Gastroesophageal sphincter (tissue), 3 donors: ENCODE data around the gene TRIO.

ENCODE experiments used
- POLR2A ChIP-seq, 2 donors: fragments of 450-650 bp; IDR thresholded peaks; one replicate each; pipeline ENCODE4 v1.6.1; 2017; ENCODE audit warnings: antibody characterized with exemption in 2 of 2, mild to moderate bottlenecking in 2 of 2, moderate library complexity in 1 of 2
- TF ChIP-seq, protein P1 (sequence below), 4 experiments: fragments of 200-600 bp in 2 of 4; fragments of 450-650 bp in 2 of 4; sonication (generic) in 1 of 4; IDR thresholded peaks; one replicate each; pipeline ENCODE4 v1.5.1; 2017 to 2019; ENCODE audit warnings: antibody characterized with exemption in 4 of 4, mild to moderate bottlenecking in 2 of 4, moderate library complexity in 2 of 4

DNA sequence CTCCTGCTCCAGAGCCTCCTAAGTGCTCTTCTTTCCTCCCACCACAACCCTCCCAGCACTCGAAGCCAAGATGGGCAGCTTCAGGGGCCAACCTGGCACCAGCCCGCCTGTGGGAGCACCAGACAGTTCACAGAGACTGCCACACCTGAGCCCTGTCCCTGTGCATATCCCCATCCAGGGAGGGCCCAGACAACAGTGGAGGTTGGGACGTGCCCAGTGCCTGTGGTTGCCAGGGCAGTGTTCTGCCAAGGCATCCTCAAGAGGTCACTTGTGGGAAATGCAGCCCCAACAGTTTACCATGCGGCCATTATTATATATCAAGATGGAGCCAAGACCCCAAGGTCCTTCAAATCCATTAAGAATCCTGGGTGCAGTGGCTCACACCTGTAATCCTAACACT lies 23.0 kb upstream of the TRIO start:
- TF ChIP-seq, protein P1, sequence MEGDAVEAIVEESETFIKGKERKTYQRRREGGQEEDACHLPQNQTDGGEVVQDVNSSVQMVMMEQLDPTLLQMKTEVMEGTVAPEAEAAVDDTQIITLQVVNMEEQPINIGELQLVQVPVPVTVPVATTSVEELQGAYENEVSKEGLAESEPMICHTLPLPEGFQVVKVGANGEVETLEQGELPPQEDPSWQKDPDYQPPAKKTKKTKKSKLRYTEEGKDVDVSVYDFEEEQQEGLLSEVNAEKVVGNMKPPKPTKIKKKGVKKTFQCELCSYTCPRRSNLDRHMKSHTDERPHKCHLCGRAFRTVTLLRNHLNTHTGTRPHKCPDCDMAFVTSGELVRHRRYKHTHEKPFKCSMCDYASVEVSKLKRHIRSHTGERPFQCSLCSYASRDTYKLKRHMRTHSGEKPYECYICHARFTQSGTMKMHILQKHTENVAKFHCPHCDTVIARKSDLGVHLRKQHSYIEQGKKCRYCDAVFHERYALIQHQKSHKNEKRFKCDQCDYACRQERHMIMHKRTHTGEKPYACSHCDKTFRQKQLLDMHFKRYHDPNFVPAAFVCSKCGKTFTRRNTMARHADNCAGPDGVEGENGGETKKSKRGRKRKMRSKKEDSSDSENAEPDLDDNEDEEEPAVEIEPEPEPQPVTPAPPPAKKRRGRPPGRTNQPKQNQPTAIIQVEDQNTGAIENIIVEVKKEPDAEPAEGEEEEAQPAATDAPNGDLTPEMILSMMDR (IDR thresholded peaks at IDR 0.05) = no peak
- TF ChIP-seq POLR2A (IDR thresholded peaks at IDR 0.05) = no peak
